Effector CD4-positive, alpha-beta T cell (primary cell): ENCODE data around the gene NUP210L.

ENCODE experiments used
- DNase-seq: peaks from one replicate; pipeline ENCODE4 v3.0.0-alpha.2; 2020

The NUP210L gene

GRCh38 chr1:153962088-153963029 lies 192.5 kb downstream of the NUP210L start:
- no peak for DNase-seq

- DNase-seq, result no peak
Observed at GRCh38 chr1:153961421-153961820, 193.5 kb downstream of the NUP210L start.

- no peak for DNase-seq
Observed at GRCh38 chr1:153960206-153960605, 194.7 kb downstream of the NUP210L start.

- DNase-seq, result no peak
Observed at GRCh38 chr1:153959454-153959853, 195.4 kb downstream of the NUP210L start.

- no peak for DNase-seq
Observed at GRCh38 chr1:153958961-153959260, 196.0 kb downstream of the NUP210L start.

GRCh38 chr1:153958111-153958960 lies 196.5 kb downstream of the NUP210L start, which contains the start of gene CRTC2:
CRTC2 (minus strand) TSS chr1:153958612; CDS start chr1:153958497, 115 bp downstream.
- DNase-seq, result peak; percentile 99

GRCh38 chr1:153957744-153958110 lies 197.1 kb downstream of the NUP210L start:
- DNase-seq, result no peak

- DNase-seq, result no peak
Observed at GRCh38 chr1:153956997-153957715, 197.7 kb downstream of the NUP210L start.

GRCh38 chr1:153954826-153955225 lies 200.0 kb downstream of the NUP210L start:
- no peak for DNase-seq

GRCh38 chr1:153953859-153954365 lies 201.0 kb downstream of the NUP210L start:
- no peak for DNase-seq

- DNase-seq, result no peak
Observed at GRCh38 chr1:153951801-153952200, 203.1 kb downstream of the NUP210L start.

GRCh38 chr1:153951183-153951582 lies 203.7 kb downstream of the NUP210L start:
- no peak for DNase-seq

- peak; percentile 63 for DNase-seq
Observed at GRCh38 chr1:153946622-153947241, 208.1 kb downstream of the NUP210L start, which contains the start of gene DENND4B. DENND4B (minus strand) TSS chr1:153946718; CDS start chr1:153944374, 2,344 bp downstream.

- peak; percentile 67 for DNase-seq
Observed at GRCh38 chr1:153945795-153946621, 208.9 kb downstream of the NUP210L start.

GRCh38 chr1:153945131-153945794 lies 209.6 kb downstream of the NUP210L start:
- peak; percentile 79 for DNase-seq

- DNase-seq, result no peak
Observed at GRCh38 chr1:153944827-153945117, 210.1 kb downstream of the NUP210L start.

- DNase-seq, result no peak
Observed at GRCh38 chr1:153944005-153944826, 210.7 kb downstream of the NUP210L start.

- no peak for DNase-seq
Observed at GRCh38 chr1:153942766-153943549, 211.9 kb downstream of the NUP210L start.
